Loucy (cell line): Measurements from ENCODE around the gene NCR3LG1.

Experiments used
- H2AFZ ChIP-seq: fragments of 200-600 bp; sonication (generic); 2 replicates; pipeline ENCODE4 v1.6.0; 2016; ENCODE audit warnings: antibody characterized with exemption, mild to moderate bottlenecking, low read length, moderate library complexity
- H3F3A ChIP-seq: fragments of 200-600 bp; 2 replicates; pipeline ENCODE4 v1.6.0; 2016; ENCODE audit warnings: antibody characterized with exemption, low read depth, mild to moderate bottlenecking
- H3K27me3 ChIP-seq: fragments of 200-600 bp; sonication (generic); 2 replicates; pipeline ENCODE4 v1.6.1; 2014; ENCODE audit warnings: low read length, mild to moderate bottlenecking; ENCODE audit not compliant: insufficient read depth, poor library complexity, severe bottlenecking
- H3K36me3 ChIP-seq: fragments of 200-600 bp; sonication (generic); 2 replicates; pipeline ENCODE4 v1.6.1; 2016; ENCODE audit warnings: low read length; ENCODE audit not compliant: insufficient read depth
- H3K4me1 ChIP-seq: fragments of 200-600 bp; sonication (generic); 2 replicates; pipeline ENCODE4 v1.5.1; 2014; ENCODE audit warnings: low read length, mild to moderate bottlenecking; ENCODE audit not compliant: insufficient read depth, poor library complexity, severe bottlenecking
- H3K4me2 ChIP-seq: fragments of 200-600 bp; sonication (generic); 2 replicates; pipeline ENCODE4 v1.6.0; 2014; ENCODE audit warnings: antibody characterized with exemption, low read length, low read depth, mild to moderate bottlenecking; ENCODE audit not compliant: poor library complexity, severe bottlenecking
- H3K4me3 ChIP-seq: fragments of 200-600 bp; sonication (generic); 2 replicates; pipeline ENCODE4 v1.5.1; 2014; ENCODE audit warnings: low read length, mild to moderate bottlenecking, mixed read lengths; ENCODE audit not compliant: poor library complexity, severe bottlenecking
- H3K79me2 ChIP-seq: fragments of 200-600 bp; sonication (generic); 2 replicates; pipeline ENCODE4 v1.6.1; 2014; ENCODE audit warnings: low read length; ENCODE audit not compliant: insufficient read depth
- H3K9ac ChIP-seq: fragments of 200-600 bp; sonication (generic); 2 replicates; pipeline ENCODE4 v1.6.0; 2014; ENCODE audit warnings: mild to moderate bottlenecking, low read depth, low read length, moderate library complexity; ENCODE audit not compliant: poor library complexity, severe bottlenecking
- H3K9me2 ChIP-seq: fragments of 200-600 bp; sonication (generic); replicated peaks from 2 replicates; pipeline ENCODE4 v1.6.1; 2016; ENCODE audit warnings: low read depth, low read length, mixed read lengths
- H3K9me3 ChIP-seq: fragments of 200-600 bp; sonication (generic); 2 replicates; pipeline ENCODE4 v1.6.1; 2014; ENCODE audit warnings: mild to moderate bottlenecking, antibody characterized with exemption, low read length, low read depth; ENCODE audit not compliant: insufficient read depth
- H4K20me1 ChIP-seq: fragments of 200-600 bp; sonication (generic); 2 replicates; pipeline ENCODE4 v1.6.0; 2014; ENCODE audit warnings: antibody characterized with exemption, low read length, mild to moderate bottlenecking; ENCODE audit not compliant: insufficient read depth, poor library complexity, severe bottlenecking
- EZH2phosphoT487 ChIP-seq: fragments of 200-600 bp; IDR thresholded peaks from 2 replicates; pipeline ENCODE4 v1.6.1; 2018; ENCODE audit warnings: antibody characterized with exemption, mild to moderate bottlenecking, moderate library complexity, borderline replicate concordance
- TF ChIP-seq, protein P1 (sequence below): fragments of 200-600 bp; sonication (generic); conservative IDR thresholded peaks from 2 replicates; pipeline ENCODE4 v1.5.1; 2014; ENCODE audit warnings: mild to moderate bottlenecking, antibody characterized with exemption, low read length

The NCR3LG1 gene

DNA sequence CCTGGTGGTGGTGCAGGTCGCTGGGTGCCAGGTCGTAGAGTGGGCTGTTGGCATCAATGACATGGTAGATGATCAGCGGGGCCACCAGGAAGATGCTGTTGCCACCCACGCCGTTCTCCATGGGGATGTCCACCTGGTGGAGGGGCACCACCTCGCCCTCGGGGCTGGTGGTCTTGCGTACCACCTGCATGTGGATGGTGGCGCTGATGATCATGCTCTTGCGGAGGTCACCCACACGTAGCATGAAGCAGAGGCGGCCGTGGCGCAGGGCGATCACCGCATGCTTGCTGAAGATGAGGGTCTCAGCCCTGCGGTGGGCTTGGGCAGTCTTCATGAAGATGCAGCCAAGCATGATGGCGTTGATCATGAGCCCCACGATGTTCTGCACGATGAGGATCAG, 35.7 kb downstream of the NCR3LG1 start:
- no peaks in the 10 kb centered on the region for H3K27me3 ChIP-seq
- no peak for TF ChIP-seq EZH2phosphoT487
- TF ChIP-seq, protein P1, sequence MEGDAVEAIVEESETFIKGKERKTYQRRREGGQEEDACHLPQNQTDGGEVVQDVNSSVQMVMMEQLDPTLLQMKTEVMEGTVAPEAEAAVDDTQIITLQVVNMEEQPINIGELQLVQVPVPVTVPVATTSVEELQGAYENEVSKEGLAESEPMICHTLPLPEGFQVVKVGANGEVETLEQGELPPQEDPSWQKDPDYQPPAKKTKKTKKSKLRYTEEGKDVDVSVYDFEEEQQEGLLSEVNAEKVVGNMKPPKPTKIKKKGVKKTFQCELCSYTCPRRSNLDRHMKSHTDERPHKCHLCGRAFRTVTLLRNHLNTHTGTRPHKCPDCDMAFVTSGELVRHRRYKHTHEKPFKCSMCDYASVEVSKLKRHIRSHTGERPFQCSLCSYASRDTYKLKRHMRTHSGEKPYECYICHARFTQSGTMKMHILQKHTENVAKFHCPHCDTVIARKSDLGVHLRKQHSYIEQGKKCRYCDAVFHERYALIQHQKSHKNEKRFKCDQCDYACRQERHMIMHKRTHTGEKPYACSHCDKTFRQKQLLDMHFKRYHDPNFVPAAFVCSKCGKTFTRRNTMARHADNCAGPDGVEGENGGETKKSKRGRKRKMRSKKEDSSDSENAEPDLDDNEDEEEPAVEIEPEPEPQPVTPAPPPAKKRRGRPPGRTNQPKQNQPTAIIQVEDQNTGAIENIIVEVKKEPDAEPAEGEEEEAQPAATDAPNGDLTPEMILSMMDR: no peak
- H3K36me3 ChIP-seq: no peaks in the 10 kb centered on the region

DNA sequence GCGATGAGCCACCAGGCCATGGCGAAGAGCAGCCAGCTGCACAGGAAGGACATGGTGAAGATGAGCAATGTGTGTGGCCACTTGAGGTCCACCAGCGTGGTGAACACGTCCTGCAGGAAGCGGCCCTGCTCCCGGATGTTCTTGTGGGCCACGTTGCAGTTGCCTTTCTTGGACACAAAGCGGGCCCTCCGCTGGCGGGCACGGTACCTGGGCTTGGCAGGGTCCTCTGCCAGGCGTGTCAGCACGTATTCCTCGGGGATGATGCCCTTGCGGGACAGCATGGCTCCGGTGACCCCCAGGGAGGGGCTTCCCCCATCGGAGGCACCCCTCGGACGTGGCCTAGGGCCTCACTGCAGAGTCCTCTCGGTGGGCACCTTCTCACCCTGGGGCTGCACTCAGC, 36.2 kb downstream of the NCR3LG1 start:
- Histone ChIP-seq H3K36me3 (no peaks in the 10 kb centered on the region), H3K27me3 (no peaks in the 10 kb centered on the region), H3K9me3 (no peaks in the 10 kb centered on the region), H3K4me1 (peaks cover 8% of the 10 kb centered on the region), H2AFZ (no peak overlapping the region), H3K9ac (no peak overlapping the region), H3F3A (no peaks in the 10 kb centered on the region), H3K9me2 (no peaks in the 10 kb centered on the region), H3K79me2 (no peaks in the 10 kb centered on the region), H3K4me3 (no peak overlapping the region), H4K20me1 (no peaks in the 10 kb centered on the region), H3K4me2 (no peak overlapping the region)
- TF ChIP-seq, protein P1: no peak
- TF ChIP-seq EZH2phosphoT487: no peak

More for the DNA sequence above, 35.7 kb downstream of the NCR3LG1 start:
- peaks cover 8% of the 10 kb centered on the region for H3K4me1 ChIP-seq
- no peaks in the 10 kb centered on the region for H3K79me2 ChIP-seq
- H3F3A ChIP-seq: no peaks in the 10 kb centered on the region
- no peak overlapping the region for H3K9ac ChIP-seq
- H2AFZ ChIP-seq: no peak overlapping the region
- H3K4me2 ChIP-seq: no peak overlapping the region
- H3K9me3 ChIP-seq: no peaks in the 10 kb centered on the region
- H3K4me3 ChIP-seq: no peak overlapping the region
- H3K9me2 ChIP-seq: no peaks in the 10 kb centered on the region
- H4K20me1 ChIP-seq: no peaks in the 10 kb centered on the region

DNA sequence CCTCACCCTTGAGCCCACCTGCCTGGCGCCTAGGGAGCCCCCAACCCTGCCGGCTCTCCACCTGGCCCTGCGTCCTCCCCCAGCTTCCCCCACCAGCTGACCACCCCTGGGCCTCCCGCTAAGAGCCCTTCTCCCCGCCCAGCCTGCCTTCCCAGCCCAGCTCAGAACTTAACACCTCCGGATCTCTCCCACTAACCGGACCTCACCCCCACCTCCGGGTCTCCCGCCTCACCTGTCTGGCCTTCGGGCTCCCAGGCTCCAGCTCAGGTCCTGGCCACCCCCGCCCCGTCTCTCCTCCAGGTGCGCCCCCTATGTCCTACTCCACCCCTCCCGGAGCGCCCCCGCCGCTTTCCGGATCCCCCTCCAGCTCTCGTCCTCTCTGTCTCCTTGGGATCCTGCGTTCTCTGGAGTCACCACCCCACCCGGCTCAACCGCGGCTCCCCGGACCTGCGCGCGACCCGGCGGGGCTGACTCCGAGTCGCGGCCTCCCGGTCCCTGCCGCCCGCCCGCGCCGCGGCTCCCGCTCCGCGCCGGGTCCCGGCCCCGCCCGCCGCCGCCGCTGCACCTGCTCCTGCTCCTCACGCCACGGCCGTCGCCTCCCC, 37.1 kb downstream of the NCR3LG1 start, which contains the start of gene KCNJ11:
TSS of gene KCNJ11 (minus strand) at position 51 of the 602 bp plus-strand sequence. CDS start 568 bp downstream, outside the sequence.
- Histone ChIP-seq H2AFZ (peak within 1 kb of the TSS; percentile 96), H3F3A (no peaks in the 10 kb centered on the region), H3K79me2 (no peaks in the 10 kb centered on the region), H4K20me1 (no peaks in the 10 kb centered on the region), H3K9me3 (no peaks in the 10 kb centered on the region), H3K4me3 (peak within 1 kb of the TSS; percentile 78), H3K27me3 (no peaks in the 10 kb centered on the region), H3K4me1 (peaks cover 8% of the 10 kb centered on the region), H3K9ac (no peak within 1 kb of the TSS), H3K9me2 (no peaks in the 10 kb centered on the region), H3K4me2 (peak within 1 kb of the TSS; percentile 83), H3K36me3 (no peaks in the 10 kb centered on the region)
- TF ChIP-seq, protein P1: no peak
- no peak for TF ChIP-seq EZH2phosphoT487
